Natural killer cell treated with Interleukin-12 subunit alpha and Interleukin-12 subunit beta and Interleukin-15 and Interleukin-18, amount 100 ng/mL, for 72 hours (primary cell): ENCODE data around the gene GTPBP6. TPM values are rescaled to one million over a fixed set of nuclear protein-coding genes. Genes with fewer than 3 reads are reported as not detected.
"Not testable (repeated sequence)": the region's sequence is repeated elsewhere in the genome, so short reads cannot be mapped to it uniquely, and the experiment has no call there.

Experiments
- ATAC-seq, 2 donors: fragments of 150-1000 bp; cut with Tn5 transposase in 1 of 2; sonication (Bioruptor Pico), chemical (Tn5 transposase) in 1 of 2; 2 replicates each; pipeline ENCODE4 v1.10.0; 2021
- DNase-seq: peaks from one replicate; pipeline ENCODE4 v3.0.0; 2022; ENCODE audit warnings: low spot score
- H3K27ac Mint-ChIP-seq, 2 donors: 1 replicate in 1 of 2; 2 replicates in 1 of 2; pipeline ENCODE4 v1.8.0; 2022; ENCODE audit warnings: mixed read lengths in 2 of 2, mild to moderate bottlenecking in 1 of 2, moderate library complexity in 1 of 2
- H3K27me3 Mint-ChIP-seq, 2 donors: 1 replicate in 1 of 2; 2 replicates in 1 of 2; pipeline ENCODE4 v1.8.0; 2022; ENCODE audit warnings: mixed read lengths in 2 of 2
- H3K36me3 Mint-ChIP-seq: one replicate; pipeline ENCODE4 v1.8.0; 2022; ENCODE audit warnings: mixed read lengths
- H3K4me1 Mint-ChIP-seq, 2 donors: 1 replicate in 1 of 2; 2 replicates in 1 of 2; pipeline ENCODE4 v1.8.0; 2022; ENCODE audit warnings: low read depth in 2 of 2, mixed read lengths in 2 of 2, mild to moderate bottlenecking in 1 of 2
- H3K4me3 Mint-ChIP-seq: one replicate; pipeline ENCODE4 v1.8.0; 2022; ENCODE audit warnings: mixed read lengths
- H3K9me3 Mint-ChIP-seq: 2 replicates; pipeline ENCODE4 v1.8.0; 2022; ENCODE audit warnings: mixed read lengths
- total RNA-seq, 2 donors: library from RNA; stranded (reverse); gene quantifications; one replicate each; pipeline ENCODE4 v1.2.3, GENCODE V29; 2022

Gene GTPBP6
- total RNA-seq, 2 donors from 2014 or later = 45.8 to 69.6 TPM

GRCh38 chrX:334971-335757, 16.6 kb upstream of the GTPBP6 start:
- Mint-ChIP-seq H3K9me3 (no peaks in the 10 kb centered on the region), H3K27ac (no peak overlapping the region), H3K4me3 (no peak overlapping the region), H3K4me1 (no peaks in the 10 kb centered on the region), H3K36me3 (peaks cover 6% of the 10 kb centered on the region), H3K27me3 (no peaks in the 10 kb centered on the region)
- DNase-seq (no peak), ATAC-seq (no peak)

GRCh38 chrX:334331-334891, 15.8 kb upstream of the GTPBP6 start:
- no peaks in the 10 kb centered on the region for H3K4me1 Mint-ChIP-seq
- no peaks in the 10 kb centered on the region for H3K9me3 Mint-ChIP-seq
- no peak overlapping the region for H3K27ac Mint-ChIP-seq
- no peaks in the 10 kb centered on the region for H3K27me3 Mint-ChIP-seq
- no peak for ATAC-seq
- no peak overlapping the region for H3K4me3 Mint-ChIP-seq
- DNase-seq = no peak
- H3K36me3 Mint-ChIP-seq = peaks cover 6% of the 10 kb centered on the region

DNA sequence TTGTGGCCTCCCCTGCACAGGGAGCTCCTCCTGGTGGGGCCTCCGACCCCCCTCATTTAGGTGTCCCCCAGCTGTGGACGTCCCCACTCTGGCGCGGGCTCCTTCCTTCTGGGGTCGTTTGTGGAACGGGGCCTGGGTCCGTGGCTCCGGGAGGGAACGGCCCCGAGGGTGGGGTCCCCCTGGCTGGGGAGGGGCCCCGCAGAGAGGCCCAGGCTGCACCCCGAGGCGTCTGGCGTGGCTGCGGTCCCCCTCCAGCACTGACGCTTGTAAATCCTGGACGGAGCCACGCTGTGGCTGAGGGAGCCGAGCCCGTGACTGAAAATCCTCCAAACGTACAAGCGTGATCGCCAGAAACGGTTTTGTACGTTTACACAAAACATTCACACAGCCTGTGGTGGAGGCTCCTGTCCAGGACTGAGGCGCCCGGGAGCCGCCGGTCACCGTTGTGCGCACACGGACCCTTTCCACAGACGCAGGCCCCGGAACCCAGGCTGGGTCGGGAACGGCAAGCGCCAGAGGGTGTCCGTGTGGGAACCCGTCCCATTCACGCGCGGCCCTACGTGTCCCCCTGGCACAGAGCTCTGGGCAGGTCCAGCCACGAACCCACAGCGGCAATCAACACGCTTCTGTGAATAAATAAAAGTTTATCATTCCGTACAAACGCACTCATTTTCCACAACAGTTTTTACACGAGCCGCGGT, 15.2 kb upstream of the GTPBP6 start:
- Mint-ChIP-seq H3K9me3 (no peaks in the 10 kb centered on the region), H3K4me1 (no peaks in the 10 kb centered on the region), H3K27ac (no peak overlapping the region), H3K4me3 (no peak overlapping the region), H3K36me3 (peaks cover 6% of the 10 kb centered on the region), H3K27me3 (no peaks in the 10 kb centered on the region)
- no peak for ATAC-seq
- DNase-seq = no peak

DNA sequence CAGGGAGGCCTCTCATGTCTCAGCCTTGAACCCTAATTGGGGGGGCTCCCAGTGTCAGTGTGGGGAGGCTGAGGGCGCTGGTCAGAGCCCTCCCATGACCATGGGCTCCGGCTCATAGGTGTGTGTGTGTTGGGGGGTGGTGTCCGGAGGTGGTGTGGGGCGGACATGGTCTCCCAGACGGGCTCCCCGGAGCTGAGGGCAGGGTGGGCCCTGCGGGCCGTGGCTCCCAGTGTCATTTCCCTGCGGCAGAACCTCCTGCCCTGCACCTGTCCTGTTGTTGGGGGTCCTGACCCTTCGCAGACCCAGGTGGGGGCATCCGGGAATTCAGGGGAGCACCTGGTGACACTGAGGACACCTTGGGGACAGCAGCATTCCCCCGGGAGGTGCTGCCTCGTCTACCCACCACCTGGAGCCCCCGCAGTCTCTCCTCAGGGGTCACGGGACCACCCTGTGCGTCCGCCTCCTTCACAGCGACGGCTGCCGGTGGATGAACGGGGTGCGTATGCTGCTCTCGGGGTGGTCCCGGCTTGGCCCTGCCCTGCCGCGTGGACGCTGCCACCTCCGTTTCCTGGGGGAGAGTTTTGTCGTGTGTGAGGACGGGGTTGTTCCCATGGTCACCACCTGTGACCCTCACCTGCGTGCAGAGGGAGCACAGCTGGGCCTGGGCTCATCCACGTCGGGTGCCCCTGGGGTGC, 14.5 kb upstream of the GTPBP6 start:
- H3K27ac Mint-ChIP-seq = no peak overlapping the region
- ATAC-seq (no peak), DNase-seq (no peak)
- H3K4me1 Mint-ChIP-seq = no peaks in the 10 kb centered on the region
- H3K36me3 Mint-ChIP-seq = peaks cover 6% of the 10 kb centered on the region
- H3K9me3 Mint-ChIP-seq = no peaks in the 10 kb centered on the region
- H3K4me3 Mint-ChIP-seq = no peak overlapping the region
- no peaks in the 10 kb centered on the region for H3K27me3 Mint-ChIP-seq

DNA sequence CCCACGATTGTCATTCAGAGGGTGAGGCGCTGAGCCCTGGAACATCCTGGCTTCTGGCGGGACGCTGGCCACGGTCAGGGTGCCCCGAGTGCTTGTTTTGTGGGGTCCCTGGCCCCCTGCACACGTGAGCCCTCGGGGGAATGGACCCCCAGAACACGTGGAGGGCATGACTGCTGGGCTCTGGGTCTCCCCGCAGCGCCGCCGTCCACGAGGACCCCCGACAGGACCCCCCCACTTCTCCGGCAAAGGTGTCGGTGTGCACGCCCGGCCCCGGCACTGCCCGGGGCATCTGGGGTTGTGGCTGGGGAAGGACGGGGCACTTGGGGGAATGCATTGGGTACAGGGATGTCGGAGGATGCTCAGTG, 13.9 kb upstream of the GTPBP6 start:
- no peak for ATAC-seq
- H3K27ac Mint-ChIP-seq = no peak overlapping the region
- DNase-seq = no peak
- H3K4me1 Mint-ChIP-seq = no peaks in the 10 kb centered on the region
- H3K4me3 Mint-ChIP-seq = no peak overlapping the region
- no peaks in the 10 kb centered on the region for H3K9me3 Mint-ChIP-seq
- no peaks in the 10 kb centered on the region for H3K27me3 Mint-ChIP-seq
- H3K36me3 Mint-ChIP-seq = peaks cover 6% of the 10 kb centered on the region

DNA sequence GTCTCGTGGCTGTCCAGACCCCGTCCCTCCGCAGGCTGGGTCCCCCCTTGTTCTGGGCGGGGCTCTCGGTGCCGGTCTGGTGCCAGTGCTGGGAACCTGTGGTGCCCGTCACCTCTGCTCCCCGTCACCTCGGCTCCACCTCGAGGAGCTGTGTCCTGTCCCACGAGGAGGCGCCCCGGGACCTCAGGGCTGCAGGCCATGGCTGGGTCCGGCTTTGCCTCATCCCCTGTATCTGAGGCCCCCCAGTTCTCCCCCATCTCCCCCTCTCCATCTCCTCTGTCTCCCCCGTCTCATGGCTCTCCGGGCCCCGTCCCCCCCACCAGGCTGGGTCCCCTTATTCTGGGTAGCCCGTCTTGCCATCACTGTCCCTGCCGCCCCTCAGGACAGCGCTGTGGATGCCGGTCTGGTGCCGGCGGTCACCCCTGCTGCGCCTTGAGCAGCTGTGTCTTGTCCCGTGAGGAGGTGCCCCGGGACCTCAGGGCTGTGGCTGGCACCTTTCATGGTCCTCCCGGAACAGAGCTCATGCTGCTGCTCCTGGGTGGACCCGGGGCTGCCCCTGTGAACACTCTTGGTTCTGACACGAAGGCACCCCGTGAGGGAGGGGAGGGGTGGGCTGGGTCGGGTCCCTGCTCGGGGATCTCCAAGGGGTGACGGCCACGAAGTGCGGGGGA, 13.4 kb upstream of the GTPBP6 start:
- H3K9me3 Mint-ChIP-seq = no peaks in the 10 kb centered on the region
- H3K4me1 Mint-ChIP-seq = no peaks in the 10 kb centered on the region
- no peak overlapping the region for H3K27ac Mint-ChIP-seq
- no peak overlapping the region for H3K4me3 Mint-ChIP-seq
- no peak for ATAC-seq
- H3K36me3 Mint-ChIP-seq = peaks cover 6% of the 10 kb centered on the region
- DNase-seq = no peak
- no peaks in the 10 kb centered on the region for H3K27me3 Mint-ChIP-seq

- ATAC-seq (peak; percentile 60 to 73), DNase-seq (no peak)
- no peaks in the 10 kb centered on the region for H3K9me3 Mint-ChIP-seq
- no peaks in the 10 kb centered on the region for H3K4me1 Mint-ChIP-seq
- H3K4me3 Mint-ChIP-seq = no peak overlapping the region
- H3K27ac Mint-ChIP-seq = no peak overlapping the region
- H3K36me3 Mint-ChIP-seq = peaks cover 2% of the 10 kb centered on the region
- H3K27me3 Mint-ChIP-seq = no peaks in the 10 kb centered on the region
These were observed 12.7 kb upstream of the GTPBP6 start for GRCh38 chrX:331151-331824.

- no peak for DNase-seq
- ATAC-seq = peak in 1 of 2 donors; percentile 12
- H3K9me3 Mint-ChIP-seq = no peaks in the 10 kb centered on the region
- H3K4me3 Mint-ChIP-seq = no peak overlapping the region
- H3K4me1 Mint-ChIP-seq = no peaks in the 10 kb centered on the region
- no peak overlapping the region for H3K27ac Mint-ChIP-seq
- no peaks in the 10 kb centered on the region for H3K36me3 Mint-ChIP-seq
- no peaks in the 10 kb centered on the region for H3K27me3 Mint-ChIP-seq
These were observed 12.1 kb upstream of the GTPBP6 start for GRCh38 chrX:330726-331150.

DNA sequence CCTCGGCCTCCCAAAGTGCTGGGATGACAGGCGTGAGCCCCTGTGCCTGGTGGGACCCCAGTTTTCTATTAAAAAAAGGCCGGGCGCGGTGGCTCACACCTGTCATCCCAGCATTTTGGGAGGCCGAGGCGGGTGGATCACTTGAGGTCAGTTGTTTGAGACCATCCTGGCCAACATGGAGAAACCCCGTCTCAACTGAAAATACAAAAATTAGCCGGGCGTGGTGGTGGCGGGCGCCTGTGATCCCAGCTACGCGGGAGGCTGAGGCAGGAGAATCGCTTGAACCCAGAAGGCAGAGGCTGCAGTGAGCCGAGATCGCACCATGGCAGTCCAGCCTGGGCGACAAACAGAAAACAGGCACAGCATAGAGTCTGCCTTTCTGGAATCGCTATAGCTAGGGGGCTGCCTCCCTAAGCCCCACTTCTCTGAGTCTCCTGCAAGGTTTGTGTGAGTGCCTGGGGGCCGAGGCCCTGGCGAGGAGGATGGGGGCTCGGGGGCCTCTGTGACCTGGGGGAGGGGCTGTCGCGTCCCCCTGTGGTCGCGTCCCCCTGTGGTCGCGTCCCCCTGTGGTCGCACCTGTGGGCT, 11.6 kb upstream of the GTPBP6 start:
- H3K4me1 Mint-ChIP-seq, H3K9me3 Mint-ChIP-seq, H3K4me3 Mint-ChIP-seq, H3K36me3 Mint-ChIP-seq, DNase-seq, H3K27me3 Mint-ChIP-seq, ATAC-seq, H3K27ac Mint-ChIP-seq: not testable (repeated sequence)

GRCh38 chrX:329291-329910, 10.8 kb upstream of the GTPBP6 start:
- Mint-ChIP-seq H3K4me3 (no peak overlapping the region), H3K4me1 (peaks cover 0 to 3% of the 10 kb centered on the region in 2 donors), H3K9me3 (no peaks in the 10 kb centered on the region), H3K27me3 (no peaks in the 10 kb centered on the region), H3K36me3 (no peaks in the 10 kb centered on the region), H3K27ac (no peak overlapping the region)
- DNase-seq (no peak), ATAC-seq (no peak)

GRCh38 chrX:327660-328126, 9.1 kb upstream of the GTPBP6 start:
- Mint-ChIP-seq H3K4me1 (peaks cover 9 to 15% of the 10 kb centered on the region in 2 donors), H3K4me3 (no peak overlapping the region), H3K9me3 (no peaks in the 10 kb centered on the region), H3K27ac (no peak overlapping the region), H3K27me3 (peaks cover 0 to 2% of the 10 kb centered on the region in 2 donors), H3K36me3 (no peaks in the 10 kb centered on the region)
- ATAC-seq = no peak
- DNase-seq = no peak

DNA sequence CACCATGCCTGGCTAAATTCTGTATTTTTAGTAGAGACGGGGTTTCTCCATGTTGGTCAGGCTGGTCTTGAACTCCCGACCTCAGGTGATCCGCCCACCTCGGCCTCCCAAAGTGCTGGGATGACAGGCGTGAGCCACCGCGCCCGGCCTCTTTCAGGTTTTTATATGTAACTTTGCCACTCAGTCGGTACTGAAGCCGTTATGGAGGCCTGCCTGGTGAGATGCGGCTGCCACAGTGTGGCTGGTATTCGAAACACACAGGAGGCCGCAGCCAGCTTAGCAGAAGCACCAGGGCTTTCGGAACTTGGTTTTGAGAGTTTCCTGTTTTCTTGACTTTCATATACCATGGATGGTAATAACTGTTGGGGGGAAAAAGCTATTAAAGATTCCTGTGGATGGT, 6.1 kb upstream of the GTPBP6 start:
- Mint-ChIP-seq H3K4me3 (peak overlapping the region; percentile 25), H3K27ac (peak overlapping the region in 1 of 2 donors; percentile 68), H3K4me1 (peaks cover 9 to 24% of the 10 kb centered on the region in 2 donors)
- peak in 1 of 2 donors; percentile 34 for ATAC-seq
- not testable (repeated sequence) for DNase-seq, H3K9me3 Mint-ChIP-seq, H3K36me3 Mint-ChIP-seq, H3K27me3 Mint-ChIP-seq
